Measurements from ENCODE around the gene TPD52L1. TPM values are rescaled to one million over a fixed set of nuclear protein-coding genes. Genes with fewer than 3 reads are reported as not detected.

TPD52L1 gene
- total and polyA plus RNA-seq, 2 donors (not counting 3 experiments of a cell fraction or from before 2014, with no cell fraction given), result 0.29 to 0.37 TPM

DNA sequence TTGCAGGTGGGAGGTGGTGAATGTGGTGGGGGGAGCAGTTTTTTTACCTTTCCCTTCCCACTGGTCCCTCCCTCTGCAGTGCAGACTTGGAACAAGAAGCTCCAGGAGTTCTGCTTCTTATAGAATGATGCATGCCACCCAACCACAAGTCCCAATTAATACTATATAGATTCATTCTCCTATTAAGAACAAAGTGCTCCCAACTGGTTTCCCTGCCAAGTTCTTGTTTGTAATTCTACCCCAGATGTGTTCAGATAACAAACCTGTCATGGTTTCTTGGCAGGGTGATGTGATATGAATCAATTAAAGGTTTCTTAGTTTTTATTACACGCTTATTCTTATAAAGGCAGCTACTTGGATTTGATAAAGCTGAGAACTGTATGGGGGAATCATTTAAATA, 124.3 kb downstream of the TPD52L1 start:
- intact Hi-C loops (cut with micrococcal nuclease), result no loop called here
- no peaks in the 10 kb centered on the region for H3K9me3 ChIP-seq (replicated peaks; ENCODE audit: control insufficient read depth, insufficient read depth, low read length)
- H3K4me2 ChIP-seq (ENCODE audit: insufficient read depth, low read length), result no peak overlapping the region
- dilution Hi-C loops (cut with MboI; ENCODE audit: extremely low pct_ligation_motif_present, low sequenced_read_pairs), result no loop called here
- ChIA-PET CTCF (no interaction called here), POLR2A (no interaction called here)
- no peak overlapping the region for H3K27ac ChIP-seq (ENCODE audit: insufficient read depth, low read depth, low read length)
- H3K9me1 ChIP-seq (replicated peaks; ENCODE audit: control insufficient read depth, extremely low read depth, insufficient read depth, low read length), result no peaks in the 10 kb centered on the region
- H3K79me2 ChIP-seq (ENCODE audit: control insufficient read depth, insufficient read depth, low read length), result no peaks in the 10 kb centered on the region
- no peak overlapping the region for H2AFZ ChIP-seq (ENCODE audit: low read depth, low read length)
- no peak overlapping the region for H3K4me3 ChIP-seq (replicated peaks in 1 of 3; ENCODE audit: insufficient read depth in 1 of 3, low read depth in 1 of 3, low read length in 3 of 3)
- FAIRE-seq (no peak), DNase-seq (ENCODE audit: low read depth, low spot score) (no peak)
- no peak overlapping the region for H3K9ac ChIP-seq (replicated peaks; ENCODE audit: extremely low read depth, insufficient read depth, low read length)
- no TSS peak for BruUV-seq (replicated peaks)
- peaks cover 0 to 3% of the 10 kb centered on the region in 2 experiments for H3K36me3 ChIP-seq (ENCODE audit: control insufficient read depth in 2 of 2, extremely low read depth in 1 of 2, insufficient read depth in 2 of 2, low read length in 2 of 2)
- no peaks in the 10 kb centered on the region for H4K20me1 ChIP-seq (replicated peaks; ENCODE audit: control insufficient read depth, extremely low read depth, insufficient read depth, low read length)
- no peaks in the 10 kb centered on the region for H3K4me1 ChIP-seq (ENCODE audit: control insufficient read depth, extremely low read depth, insufficient read depth, low read length)
- TF ChIP-seq EZH2 (IDR thresholded peaks at IDR 0.05; ENCODE audit: borderline replicate concordance, low read depth, low read length, severe bottlenecking) (no peak), GATA2 (IDR thresholded peaks at IDR 0.05; ENCODE audit: insufficient read depth, insufficient read length, low read depth, low read length) (no peak), POLR2AphosphoS5 (IDR thresholded peaks at IDR 0.05; ENCODE audit: insufficient read depth, low read depth, low read length) (no peak), MYC (IDR thresholded peaks at IDR 0.05; ENCODE audit: low read depth, low read length) (no peak), JUN (IDR thresholded peaks at IDR 0.05; ENCODE audit: borderline replicate concordance, insufficient read depth, insufficient read length, low read depth) (no peak), POLR2A (IDR thresholded peaks at IDR 0.05; ENCODE audit: low read depth, low read length) (no peak)
- TF ChIP-seq, protein P1, sequence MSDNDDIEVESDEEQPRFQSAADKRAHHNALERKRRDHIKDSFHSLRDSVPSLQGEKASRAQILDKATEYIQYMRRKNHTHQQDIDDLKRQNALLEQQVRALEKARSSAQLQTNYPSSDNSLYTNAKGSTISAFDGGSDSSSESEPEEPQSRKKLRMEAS (IDR thresholded peaks at IDR 0.05; ENCODE audit: insufficient read depth, insufficient read length), result no peak
- H3K27me3 ChIP-seq (ENCODE audit: control insufficient read depth in 2 of 2, insufficient read depth in 2 of 2, low read length in 2 of 2), result no peaks in the 10 kb centered on the region

GRCh38 chr6:125279961-125280360, 126.4 kb downstream of the TPD52L1 start:
- BruUV-seq (replicated peaks), result no TSS peak
- no peak overlapping the region for H3K4me2 ChIP-seq (ENCODE audit: insufficient read depth, low read length)
- H3K4me3 ChIP-seq (replicated peaks in 1 of 3; ENCODE audit: insufficient read depth in 1 of 3, low read depth in 1 of 3, low read length in 3 of 3), result no peak overlapping the region
- no peaks in the 10 kb centered on the region for H3K4me1 ChIP-seq (ENCODE audit: control insufficient read depth, extremely low read depth, insufficient read depth, low read length)
- intact Hi-C loops (cut with micrococcal nuclease) (no loop called here), dilution Hi-C loops (cut with MboI; ENCODE audit: extremely low pct_ligation_motif_present, low sequenced_read_pairs) (no loop called here)
- H3K79me2 ChIP-seq (ENCODE audit: control insufficient read depth, insufficient read depth, low read length), result no peaks in the 10 kb centered on the region
- POLR2A ChIA-PET, result no interaction called here
- no peak for FAIRE-seq
- H3K9ac ChIP-seq (replicated peaks; ENCODE audit: extremely low read depth, insufficient read depth, low read length), result no peak overlapping the region
- no peaks in the 10 kb centered on the region for H4K20me1 ChIP-seq (replicated peaks; ENCODE audit: control insufficient read depth, extremely low read depth, insufficient read depth, low read length)
- H2AFZ ChIP-seq (ENCODE audit: low read depth, low read length), result no peak overlapping the region
- no peak overlapping the region for H3K27ac ChIP-seq (ENCODE audit: insufficient read depth, low read depth, low read length)
- peaks cover 0 to 3% of the 10 kb centered on the region in 2 experiments for H3K36me3 ChIP-seq (ENCODE audit: control insufficient read depth in 2 of 2, extremely low read depth in 1 of 2, insufficient read depth in 2 of 2, low read length in 2 of 2)
- H3K9me1 ChIP-seq (replicated peaks; ENCODE audit: control insufficient read depth, extremely low read depth, insufficient read depth, low read length), result no peaks in the 10 kb centered on the region
- CTCF ChIA-PET, result interaction anchor here (1.0 to 1.2 kb wide), 2 partner anchors 16 to 409 kb away, joined by 3 read pairs; no protein-coding TSS in a partner anchor
- no peaks in the 10 kb centered on the region for H3K27me3 ChIP-seq (ENCODE audit: control insufficient read depth in 2 of 2, insufficient read depth in 2 of 2, low read length in 2 of 2)
- TF ChIP-seq JUN (IDR thresholded peaks at IDR 0.05; ENCODE audit: borderline replicate concordance, insufficient read depth, insufficient read length, low read depth), result no peak
- no peak for TF ChIP-seq MYC (IDR thresholded peaks at IDR 0.05; ENCODE audit: low read depth, low read length)
- no peak for TF ChIP-seq GATA2 (IDR thresholded peaks at IDR 0.05; ENCODE audit: insufficient read depth, insufficient read length, low read depth, low read length)
- TF ChIP-seq POLR2A (IDR thresholded peaks at IDR 0.05; ENCODE audit: low read depth, low read length), result no peak
- TF ChIP-seq EZH2 (IDR thresholded peaks at IDR 0.05; ENCODE audit: borderline replicate concordance, low read depth, low read length, severe bottlenecking), result no peak
- TF ChIP-seq FOS (IDR thresholded peaks at IDR 0.05; ENCODE audit: borderline replicate concordance, insufficient read depth, low read length), result no peak
- TF ChIP-seq CTCF (IDR thresholded peaks at IDR 0.05; ENCODE audit: extremely low read depth in 1 of 2, insufficient read depth in 1 of 2, low read depth in 1 of 2, low read length in 2 of 2), result no peak
- TF ChIP-seq, protein P1 (IDR thresholded peaks at IDR 0.05; ENCODE audit: insufficient read depth, insufficient read length), result no peak
- TF ChIP-seq POLR2AphosphoS5 (IDR thresholded peaks at IDR 0.05; ENCODE audit: insufficient read depth, low read depth, low read length), result no peak
- H3K9me3 ChIP-seq (replicated peaks; ENCODE audit: control insufficient read depth, insufficient read depth, low read length), result no peaks in the 10 kb centered on the region
- DNase-seq (ENCODE audit: low read depth, low spot score), result no peak

All from endothelial cell of umbilical vein (primary cell).